Measurements from ENCODE around the gene STARD3NL.

The STARD3NL gene

GRCh38 chr7:38211486-38211885 is 33.4 kb downstream of the STARD3NL start:
- no peaks in the 10 kb centered on the region for H3K9me3 ChIP-seq
- H3K36me3 ChIP-seq, result peaks cover 6% of the 10 kb centered on the region; the same call in 1 of the 2 replicates
- DNase-seq, result no peak
- no peak for TF ChIP-seq CTCF (IDR thresholded peaks at IDR 0.05; ENCODE audit: low read depth, low read length)
- H3K4me3 ChIP-seq (ENCODE audit: low read depth, low read length), result no peak overlapping the region
- H3K4me1 ChIP-seq, result peaks cover 9% of the 10 kb centered on the region
- no peaks in the 10 kb centered on the region for H3K27me3 ChIP-seq

GRCh38 chr7:38211940-38212339 is 33.9 kb downstream of the STARD3NL start:
- Histone ChIP-seq H3K27me3 (no peaks in the 10 kb centered on the region), H3K4me1 (peaks cover 9% of the 10 kb centered on the region), H3K36me3 (peaks cover 6% of the 10 kb centered on the region; the same call in 1 of the 2 replicates), H3K4me3 (ENCODE audit: low read depth, low read length) (no peak overlapping the region), H3K9me3 (no peaks in the 10 kb centered on the region)
- no peak for DNase-seq
- no peak for TF ChIP-seq CTCF (IDR thresholded peaks at IDR 0.05; ENCODE audit: low read depth, low read length)

GRCh38 chr7:38215115-38215514 is 37.1 kb downstream of the STARD3NL start:
- Histone ChIP-seq H3K4me1 (peaks cover 9% of the 10 kb centered on the region), H3K9me3 (no peaks in the 10 kb centered on the region), H3K4me3 (ENCODE audit: low read depth, low read length) (no peak overlapping the region), H3K27me3 (no peaks in the 10 kb centered on the region), H3K36me3 (peaks cover 11% of the 10 kb centered on the region)
- no peak for DNase-seq
- TF ChIP-seq CTCF (IDR thresholded peaks at IDR 0.05; ENCODE audit: low read depth, low read length), result no peak

GRCh38 chr7:38215735-38216670 is 38.0 kb downstream of the STARD3NL start:
- H3K27me3 ChIP-seq, result no peaks in the 10 kb centered on the region
- no peaks in the 10 kb centered on the region for H3K9me3 ChIP-seq
- H3K4me3 ChIP-seq (ENCODE audit: low read depth, low read length), result no peak overlapping the region
- TF ChIP-seq CTCF (IDR thresholded peaks at IDR 0.05; ENCODE audit: low read depth, low read length), result peak; percentile 99
- peaks cover 3% of the 10 kb centered on the region; the same call in 1 of the 2 replicates for H3K4me1 ChIP-seq
- peak; percentile 76 for DNase-seq
- peaks cover 11% of the 10 kb centered on the region for H3K36me3 ChIP-seq

GRCh38 chr7:38217672-38218071 is 39.6 kb downstream of the STARD3NL start:
- no peak for DNase-seq
- Histone ChIP-seq H3K27me3 (no peaks in the 10 kb centered on the region), H3K36me3 (peaks cover 11% of the 10 kb centered on the region), H3K4me3 (ENCODE audit: low read depth, low read length) (no peak overlapping the region), H3K9me3 (no peaks in the 10 kb centered on the region), H3K4me1 (peaks cover 3% of the 10 kb centered on the region; the same call in 1 of the 2 replicates)
- no peak for TF ChIP-seq CTCF (IDR thresholded peaks at IDR 0.05; ENCODE audit: low read depth, low read length)

GRCh38 chr7:38220452-38220851 is 42.4 kb downstream of the STARD3NL start:
- H3K36me3 ChIP-seq, result peaks cover 5% of the 10 kb centered on the region
- H3K9me3 ChIP-seq, result no peaks in the 10 kb centered on the region
- H3K27me3 ChIP-seq, result no peaks in the 10 kb centered on the region
- no peak for DNase-seq
- peaks cover 3% of the 10 kb centered on the region; the same call in 1 of the 2 replicates for H3K4me1 ChIP-seq
- no peak for TF ChIP-seq CTCF (IDR thresholded peaks at IDR 0.05; ENCODE audit: low read depth, low read length)
- no peak overlapping the region for H3K4me3 ChIP-seq (ENCODE audit: low read depth, low read length)
